MCF 10A (cell line): ENCODE measurements around the gene TMEM203. TPM values are rescaled to one million over a fixed set of nuclear protein-coding genes. Genes with fewer than 3 reads are reported as not detected.

ENCODE experiments used
- BruUV-seq: library from RNA; stranded (reverse); fragments of 400-500 nt; replicated peaks from 2 replicates; lab custom pipeline; 2021; lab: Mats Ljungman, UMichigan
- CTCF ChIA-PET: fragments of 300-600 bp; sonication (Branson Sonifier 250); formaldehyde crosslinking; extraction: SDS; loops from one replicate; lab custom pipeline; 2021; ENCODE audit warnings: antibody characterized with exemption, inconsistent platforms; lab: Yijun Ruan, JAX
- POLR2A ChIA-PET: fragments of 300-600, 350-650 bp; sonication (Branson Sonifier 250); formaldehyde crosslinking; extraction: SDS; loops from one replicate; lab custom pipeline; 2020; ENCODE audit warnings: antibody characterized with exemption, inconsistent platforms; lab: Yijun Ruan, JAX
- DNase-seq: peaks from one replicate; pipeline ENCODE4 v3.0.0-alpha.2; 2018; ENCODE audit not compliant: unreplicated experiment
- H3K27ac Mint-ChIP-seq: one replicate; pipeline ENCODE4 v1.8.0; 2022; ENCODE audit warnings: mild to moderate bottlenecking, low read depth, mixed read lengths; ENCODE audit not compliant: unreplicated experiment
- H3K27me3 Mint-ChIP-seq: one replicate; pipeline ENCODE4 v1.8.0; 2022; ENCODE audit warnings: mixed read lengths; ENCODE audit not compliant: insufficient read depth, unreplicated experiment
- H3K36me3 Mint-ChIP-seq: one replicate; pipeline ENCODE4 v1.8.0; 2022; ENCODE audit warnings: mild to moderate bottlenecking, moderate library complexity, mixed read lengths; ENCODE audit not compliant: insufficient read depth, unreplicated experiment
- H3K4me1 Mint-ChIP-seq: one replicate; pipeline ENCODE4 v1.8.0; 2022; ENCODE audit warnings: mixed read lengths; ENCODE audit not compliant: insufficient read depth, unreplicated experiment
- H3K4me3 Mint-ChIP-seq: one replicate; pipeline ENCODE4 v1.8.0; 2022; ENCODE audit warnings: mild to moderate bottlenecking, moderate library complexity, mixed read lengths; ENCODE audit not compliant: unreplicated experiment
- H3K9me3 Mint-ChIP-seq: one replicate; pipeline ENCODE4 v1.8.0; 2022; ENCODE audit warnings: mixed read lengths; ENCODE audit not compliant: unreplicated experiment
- intact Hi-C: fragments of 100-400 bp; cut with micrococcal nuclease; formaldehyde crosslinking; loops from 2 replicates; pipeline ENCODE4 v1.14.1; 2022
- microRNA-seq: library from miRNA; unstranded; fragments of <30 nt; microRNA quantifications from one replicate; pipeline ENCODE4 v1.2.0, GENCODE V29; 2022
- total RNA-seq: library from RNA; stranded (reverse); gene quantifications from 2 replicates; pipeline ENCODE4 v1.2.3, GENCODE V29; 2022
- TF ChIP-seq, protein P1 (sequence below): fragments of 200-600 bp; IDR thresholded peaks from one replicate; pipeline ENCODE4 v1.8.0; 2022; ENCODE audit warnings: antibody characterized with exemption, mild to moderate bottlenecking; ENCODE audit not compliant: unreplicated experiment

The TMEM203 gene
- total RNA-seq, 1 experiment from 2014 or later: 31.4 TPM

DNA sequence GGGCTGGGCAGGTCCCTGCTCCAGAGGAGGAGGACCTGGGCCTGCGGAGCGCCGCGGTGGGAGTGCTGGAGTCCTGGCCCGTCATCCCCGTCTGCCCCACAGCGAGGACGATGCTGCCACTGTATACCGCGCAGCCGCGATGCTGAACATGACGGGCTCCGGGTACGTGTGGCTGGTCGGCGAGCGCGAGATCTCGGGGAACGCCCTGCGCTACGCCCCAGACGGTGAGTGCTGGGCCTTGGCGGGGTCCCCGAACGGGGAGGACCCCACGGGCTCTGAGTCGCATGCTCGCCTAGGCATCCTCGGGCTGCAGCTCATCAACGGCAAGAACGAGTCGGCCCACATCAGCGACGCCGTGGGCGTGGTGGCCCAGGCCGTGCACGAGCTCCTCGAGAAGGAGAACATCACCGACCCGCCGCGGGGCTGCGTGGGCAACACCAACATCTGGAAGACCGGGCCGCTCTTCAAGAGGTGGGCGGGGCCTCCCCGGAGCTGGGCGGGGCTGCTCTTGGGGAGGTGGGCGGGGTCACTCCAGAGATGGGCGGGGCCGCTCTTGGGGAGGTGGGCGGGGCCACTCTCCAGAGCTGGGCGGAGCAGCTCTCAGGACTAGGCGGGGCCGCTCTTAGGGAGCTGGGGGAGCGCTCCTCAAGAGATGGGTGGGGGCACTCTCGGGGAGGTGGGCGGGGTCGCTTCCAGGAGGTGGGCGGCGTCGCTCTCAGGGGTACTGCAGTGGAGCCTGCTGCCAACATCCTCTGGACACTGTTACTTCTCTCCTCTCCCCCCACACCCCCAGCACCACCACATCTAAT is 48.7 kb downstream of the TMEM203 start:
- BruUV-seq: no TSS peak
- Mint-ChIP-seq H3K27ac (no peak overlapping the region), H3K36me3 (no peaks in the 10 kb centered on the region), H3K9me3 (no peaks in the 10 kb centered on the region), H3K4me1 (no peaks in the 10 kb centered on the region), H3K27me3 (peaks cover 24% of the 10 kb centered on the region), H3K4me3 (no peak overlapping the region)
- intact Hi-C loops: no loop called here
- ChIA-PET POLR2A (interaction anchor here (1.1 kb wide), 1 partner anchor 27 kb away, joined by 3 read pairs; no protein-coding TSS in a partner anchor), CTCF (no interaction called here)
- DNase-seq: no peak
- TF ChIP-seq, protein P1, sequence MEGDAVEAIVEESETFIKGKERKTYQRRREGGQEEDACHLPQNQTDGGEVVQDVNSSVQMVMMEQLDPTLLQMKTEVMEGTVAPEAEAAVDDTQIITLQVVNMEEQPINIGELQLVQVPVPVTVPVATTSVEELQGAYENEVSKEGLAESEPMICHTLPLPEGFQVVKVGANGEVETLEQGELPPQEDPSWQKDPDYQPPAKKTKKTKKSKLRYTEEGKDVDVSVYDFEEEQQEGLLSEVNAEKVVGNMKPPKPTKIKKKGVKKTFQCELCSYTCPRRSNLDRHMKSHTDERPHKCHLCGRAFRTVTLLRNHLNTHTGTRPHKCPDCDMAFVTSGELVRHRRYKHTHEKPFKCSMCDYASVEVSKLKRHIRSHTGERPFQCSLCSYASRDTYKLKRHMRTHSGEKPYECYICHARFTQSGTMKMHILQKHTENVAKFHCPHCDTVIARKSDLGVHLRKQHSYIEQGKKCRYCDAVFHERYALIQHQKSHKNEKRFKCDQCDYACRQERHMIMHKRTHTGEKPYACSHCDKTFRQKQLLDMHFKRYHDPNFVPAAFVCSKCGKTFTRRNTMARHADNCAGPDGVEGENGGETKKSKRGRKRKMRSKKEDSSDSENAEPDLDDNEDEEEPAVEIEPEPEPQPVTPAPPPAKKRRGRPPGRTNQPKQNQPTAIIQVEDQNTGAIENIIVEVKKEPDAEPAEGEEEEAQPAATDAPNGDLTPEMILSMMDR: no peak

Small RNA genes lying within 50 kb of the gene (microRNA-seq; reads per million reads assigned to microRNA genes)
- not detected for gene MIR3621

Other genes with a start within 250 kb of the TMEM203 start
- gene PTGDS, start 228.1 kb downstream of the TMEM203 start, total RNA-seq: 1.1 and 1.8 TPM in 2 replicates
- not detected in 2 replicates for gene LCNL1, start 222.7 kb downstream of the TMEM203 start, total RNA-seq
- 43.6 and 57.9 TPM in 2 replicates for gene PAXX, start 213.2 kb downstream of the TMEM203 start, total RNA-seq
- 1.2 and 4.2 TPM in 2 replicates for gene CLIC3, start 209.1 kb downstream of the TMEM203 start, total RNA-seq
- 20.0 and 21.7 TPM in 2 replicates for gene ABCA2, start 177.4 kb downstream of the TMEM203 start, total RNA-seq
- 0.12 TPM in 1 of 2 replicates, not detected in the other for gene FUT7, start 173.6 kb downstream of the TMEM203 start, total RNA-seq
- gene NPDC1, start 159.5 kb downstream of the TMEM203 start, total RNA-seq: 161 and 171 TPM in 2 replicates
- 13.4 and 31.5 TPM in 2 replicates for gene ENTPD2, start 151.6 kb downstream of the TMEM203 start, total RNA-seq
- 5.7 and 15.7 TPM in 2 replicates for gene SAPCD2, start 135.1 kb downstream of the TMEM203 start, total RNA-seq
- 1.0 and 3.7 TPM in 2 replicates for gene UAP1L1, start 128.1 kb downstream of the TMEM203 start, total RNA-seq
- 46.5 and 49.1 TPM in 2 replicates for gene MAN1B1, start 118.7 kb downstream of the TMEM203 start, total RNA-seq
- gene DPP7, start 90.9 kb downstream of the TMEM203 start, total RNA-seq: 139 and 157 TPM in 2 replicates
- 0.61 and 1.4 TPM in 2 replicates for gene GRIN1, start 66.5 kb downstream of the TMEM203 start, total RNA-seq
- gene LRRC26, start 35.6 kb downstream of the TMEM203 start, total RNA-seq: not detected in 2 replicates
- gene TMEM210, start 33.6 kb downstream of the TMEM203 start, total RNA-seq: not detected in 2 replicates
- gene ANAPC2, start 17.1 kb downstream of the TMEM203 start, total RNA-seq: 42.1 and 43.6 TPM in 2 replicates
- gene SSNA1, start 17.0 kb downstream of the TMEM203 start, total RNA-seq: 81.4 and 82.6 TPM in 2 replicates
- 12.6 and 13.4 TPM in 2 replicates for gene TPRN, start 4.9 kb downstream of the TMEM203 start, total RNA-seq
- 16.6 and 18.0 TPM in 2 replicates for gene NDOR1, start 52 bp upstream of the TMEM203 start, total RNA-seq
- 2.5 and 3.1 TPM in 2 replicates for gene RNF208, start 16.6 kb upstream of the TMEM203 start, total RNA-seq
- gene CYSRT1, start 19.5 kb upstream of the TMEM203 start, total RNA-seq: 1.4 and 1.8 TPM in 2 replicates
- gene RNF224, start 21.9 kb upstream of the TMEM203 start, total RNA-seq: 0.16 and 0.44 TPM in 2 replicates
- gene SLC34A3, start 25.3 kb upstream of the TMEM203 start, total RNA-seq: not detected in 2 replicates
- gene TUBB4B, start 35.6 kb upstream of the TMEM203 start, total RNA-seq: 171 and 180 TPM in 2 replicates
- not detected in 2 replicates for gene STPG3, start 45.6 kb upstream of the TMEM203 start, total RNA-seq
- gene NELFB, start 49.7 kb upstream of the TMEM203 start, total RNA-seq: 38.0 and 40.5 TPM in 2 replicates
- gene TOR4A, start 72.1 kb upstream of the TMEM203 start, total RNA-seq: 20.6 and 21.9 TPM in 2 replicates
- gene NRARP, start 96.6 kb upstream of the TMEM203 start, total RNA-seq: 1.4 and 2.2 TPM in 2 replicates
- gene EXD3, start 217.5 kb upstream of the TMEM203 start, total RNA-seq: 17.1 and 23.9 TPM in 2 replicates
- gene NOXA1, start 217.7 kb upstream of the TMEM203 start, total RNA-seq: 8.2 and 8.9 TPM in 2 replicates
- gene ENTPD8, start 235.7 kb upstream of the TMEM203 start, total RNA-seq: not detected in 2 replicates